ENCODE data around the gene KCNN3. TPM values are rescaled to one million over a fixed set of nuclear protein-coding genes. Genes with fewer than 3 reads are reported as not detected.

The KCNN3 gene
- total and polyA plus RNA-seq, 5 donors, result 1.2 to 3.8 (median 3.3) TPM

DNA sequence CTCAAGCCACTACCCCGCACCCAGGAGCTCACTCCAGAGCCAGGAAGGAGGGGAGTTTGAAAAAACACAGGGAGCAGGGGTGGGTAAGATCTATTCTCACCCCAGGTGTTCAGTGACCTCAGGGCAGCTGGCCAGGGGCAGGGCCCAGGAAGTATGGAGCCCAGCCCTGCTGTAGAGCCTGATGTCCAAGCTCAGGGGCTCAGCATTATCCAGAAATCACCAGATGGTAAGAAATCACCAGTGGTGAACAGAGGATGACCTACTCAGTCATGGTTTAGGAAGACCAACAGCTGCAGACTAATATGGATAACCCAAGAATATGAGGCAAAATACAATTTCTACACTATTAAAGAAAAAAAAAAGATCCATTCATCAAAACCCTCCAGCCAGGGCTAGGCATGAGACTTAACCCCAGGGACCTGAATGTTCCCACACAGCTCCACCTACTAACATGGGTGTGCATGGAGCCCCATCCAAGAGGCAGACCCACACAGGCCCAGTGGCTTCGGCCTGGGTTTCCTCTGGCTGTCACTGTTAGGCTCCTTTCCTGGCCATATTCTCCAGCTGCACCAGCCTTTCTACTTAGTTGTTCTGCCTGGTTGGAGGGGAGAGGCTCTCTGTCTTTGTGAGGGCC, 67.6 kb downstream of the KCNN3 start:
- no peaks in the 10 kb centered on the region for H3K9me3 ChIP-seq (ENCODE audit: control insufficient read depth, low read length)
- ATAC-seq, result no peak
- peaks cover 6% of the 10 kb centered on the region for H3K4me1 ChIP-seq (ENCODE audit: control insufficient read depth, insufficient read depth, low read length)
- DNase-seq, result no peak
- no peak overlapping the region for H3K4me3 ChIP-seq (ENCODE audit: low read length)
- H3K27ac ChIP-seq (ENCODE audit: low read length), result no peak overlapping the region
- intact Hi-C loops (cut with DNase I), result no loop called here
- 83% methylated on average over 2 of the region's 2 CpGs for WGBS
- no peaks in the 10 kb centered on the region for H3K27me3 ChIP-seq (ENCODE audit: control insufficient read depth, insufficient read depth)

DNA sequence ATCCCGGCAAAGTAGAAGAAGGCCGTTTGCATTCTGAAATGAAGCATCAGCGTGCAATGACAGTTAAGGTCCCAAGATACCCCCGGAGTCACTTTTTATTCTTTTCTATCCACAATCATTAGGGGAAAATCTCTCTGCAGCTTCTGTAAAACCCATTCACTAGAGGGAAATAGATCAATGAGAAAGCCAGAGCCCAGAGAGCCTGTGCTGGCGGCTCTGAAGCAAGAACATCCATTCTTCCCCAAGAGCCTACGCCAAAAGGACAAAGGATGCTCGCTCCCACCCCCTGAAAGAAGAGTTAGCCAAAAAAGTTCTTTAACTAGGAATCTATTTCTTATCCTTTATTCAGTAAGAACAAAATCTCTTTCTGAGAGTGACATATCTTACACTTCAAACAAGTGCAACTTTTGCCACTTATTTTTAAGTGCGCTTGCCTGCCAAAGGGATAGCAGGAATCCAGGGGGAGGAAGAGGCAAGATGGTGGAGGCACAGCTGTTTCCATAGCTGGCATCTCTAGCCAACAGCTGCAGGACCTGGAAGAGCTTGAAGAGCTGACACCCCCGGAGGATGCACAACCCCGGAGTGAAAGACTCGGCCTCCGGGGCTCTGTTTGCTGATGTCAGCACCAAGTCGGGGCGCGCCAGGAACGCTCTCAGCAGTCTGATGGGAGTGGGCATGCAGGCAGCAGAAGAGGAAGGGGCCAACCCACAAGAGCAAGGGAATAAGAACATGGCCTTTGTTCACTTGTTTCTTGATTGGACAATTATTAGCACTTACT, 68.7 kb downstream of the KCNN3 start:
- Histone ChIP-seq H3K9me3 (ENCODE audit: control insufficient read depth, low read length) (no peaks in the 10 kb centered on the region), H3K27me3 (ENCODE audit: control insufficient read depth, insufficient read depth) (no peaks in the 10 kb centered on the region), H3K27ac (ENCODE audit: low read length) (no peak overlapping the region), H3K4me3 (ENCODE audit: low read length) (no peak overlapping the region), H3K4me1 (ENCODE audit: control insufficient read depth, insufficient read depth, low read length) (no peaks in the 10 kb centered on the region)
- ATAC-seq (no peak), DNase-seq (no peak)
- intact Hi-C loops (cut with DNase I), result no loop called here
- 77% methylated on average over 16 of the region's 16 CpGs for WGBS

DNA sequence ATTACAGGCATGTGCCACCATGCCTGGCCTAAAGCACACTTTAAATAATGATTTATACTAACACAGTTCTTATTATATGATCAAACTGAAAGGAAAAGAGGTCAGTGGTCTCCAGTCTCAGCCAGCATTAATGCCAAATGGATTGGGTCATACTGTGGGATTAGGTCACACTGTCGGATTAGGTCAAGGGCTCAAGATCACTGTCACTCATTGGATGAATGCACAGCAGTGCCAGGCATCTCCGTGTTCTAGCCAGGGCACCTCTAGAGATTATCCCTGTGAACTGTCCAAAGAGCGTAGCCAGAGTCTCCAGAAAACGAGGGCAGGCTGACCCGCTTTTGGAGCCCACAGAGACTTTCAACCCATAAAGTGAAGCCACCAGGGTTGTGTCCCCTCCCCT, 70.9 kb downstream of the KCNN3 start:
- Histone ChIP-seq H3K27me3 (ENCODE audit: control insufficient read depth, insufficient read depth) (no peaks in the 10 kb centered on the region), H3K27ac (ENCODE audit: low read length) (no peak overlapping the region), H3K4me1 (ENCODE audit: control insufficient read depth, insufficient read depth, low read length) (no peaks in the 10 kb centered on the region), H3K9me3 (ENCODE audit: control insufficient read depth, low read length) (no peaks in the 10 kb centered on the region), H3K4me3 (ENCODE audit: low read length) (no peak overlapping the region)
- intact Hi-C loops (cut with DNase I), result no loop called here
- ATAC-seq (no peak), DNase-seq (no peak)
- WGBS, result 89% methylated on average over 5 of the region's 5 CpGs

DNA sequence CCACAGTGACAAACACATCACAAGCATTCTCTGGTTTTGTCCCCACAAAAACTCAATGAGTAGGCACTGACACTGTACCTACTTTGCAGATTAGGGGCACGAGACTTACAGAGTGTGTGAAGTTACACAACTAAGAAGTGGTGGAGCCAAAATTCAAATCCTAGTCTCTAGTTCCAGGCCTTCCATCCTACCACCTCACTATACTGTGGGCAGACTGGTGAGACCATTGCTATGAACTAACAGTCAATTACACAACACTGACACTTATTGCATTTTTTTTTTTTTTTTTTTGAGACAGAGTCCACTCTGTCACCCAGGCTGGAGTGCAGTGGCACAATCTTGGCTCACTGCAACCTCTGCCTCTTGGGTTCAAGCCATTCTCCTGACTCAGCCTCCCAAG, 71.4 kb downstream of the KCNN3 start:
- intact Hi-C loops (cut with DNase I), result no loop called here
- 88% methylated on average over 1 of the region's 1 CpG for WGBS
- Histone ChIP-seq H3K27ac (ENCODE audit: low read length) (no peak overlapping the region), H3K4me3 (ENCODE audit: low read length) (no peak overlapping the region), H3K9me3 (ENCODE audit: control insufficient read depth, low read length) (no peaks in the 10 kb centered on the region), H3K4me1 (ENCODE audit: control insufficient read depth, insufficient read depth, low read length) (no peaks in the 10 kb centered on the region), H3K27me3 (ENCODE audit: control insufficient read depth, insufficient read depth) (no peaks in the 10 kb centered on the region)
- no peak for DNase-seq
- ATAC-seq, result no peak

DNA sequence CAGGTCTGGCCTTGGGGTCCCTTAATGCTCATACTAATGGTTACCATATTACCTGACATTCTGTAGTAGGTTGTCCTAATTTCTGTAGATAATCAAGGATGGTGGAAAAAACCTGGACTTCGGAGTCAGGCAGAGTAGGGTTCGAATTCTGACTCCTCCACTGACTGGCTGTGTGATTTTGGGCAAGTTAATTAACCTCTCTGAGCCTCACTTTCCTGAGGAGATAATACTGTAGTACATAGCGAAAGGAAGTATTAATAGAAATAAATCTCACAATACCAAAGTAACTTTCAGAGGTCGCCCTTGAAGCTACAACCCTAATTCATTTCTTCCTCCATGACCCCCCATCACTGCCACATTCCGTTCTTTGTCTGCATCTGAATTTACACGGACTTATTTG, 72.9 kb downstream of the KCNN3 start:
- Histone ChIP-seq H3K9me3 (ENCODE audit: control insufficient read depth, low read length) (no peaks in the 10 kb centered on the region), H3K27ac (ENCODE audit: low read length) (no peak overlapping the region), H3K4me1 (ENCODE audit: control insufficient read depth, insufficient read depth, low read length) (no peaks in the 10 kb centered on the region), H3K27me3 (ENCODE audit: control insufficient read depth, insufficient read depth) (no peaks in the 10 kb centered on the region), H3K4me3 (ENCODE audit: low read length) (no peak overlapping the region)
- ATAC-seq (no peak), DNase-seq (no peak)
- 94% methylated on average over 6 of the region's 6 CpGs for WGBS
- intact Hi-C loops (cut with DNase I), result no loop called here

DNA sequence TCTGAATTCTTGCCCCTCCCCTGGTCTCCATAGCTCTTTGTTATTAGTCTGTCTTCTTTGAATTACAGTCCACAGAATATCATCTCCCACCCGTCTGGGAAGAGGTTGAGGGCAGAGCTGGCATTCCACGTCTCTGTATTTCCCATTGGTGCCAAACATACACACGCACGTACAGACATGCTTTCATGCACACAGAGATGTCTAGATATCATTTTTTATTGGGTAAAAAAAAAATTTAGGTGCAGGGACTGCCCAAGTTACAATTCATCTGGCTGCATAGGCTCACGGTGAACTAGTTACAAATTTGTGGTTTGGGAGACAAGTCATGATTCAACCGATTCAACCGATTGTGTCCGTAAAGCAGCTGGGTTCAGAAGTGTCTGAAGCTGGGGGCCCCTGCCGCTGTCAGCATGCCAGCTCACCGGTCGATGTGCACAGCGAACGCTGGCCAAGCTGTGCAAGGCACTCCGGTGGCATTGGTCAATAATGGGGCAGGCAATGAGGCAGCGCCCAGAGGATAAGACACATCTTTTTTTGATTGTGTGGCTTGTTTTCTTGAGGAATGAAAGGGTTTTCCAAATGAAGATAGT, 73.7 kb downstream of the KCNN3 start:
- intact Hi-C loops (cut with DNase I), result no loop called here
- Histone ChIP-seq H3K9me3 (ENCODE audit: control insufficient read depth, low read length) (no peaks in the 10 kb centered on the region), H3K27ac (ENCODE audit: low read length) (no peak overlapping the region), H3K4me1 (ENCODE audit: control insufficient read depth, insufficient read depth, low read length) (no peaks in the 10 kb centered on the region), H3K4me3 (ENCODE audit: low read length) (no peak overlapping the region), H3K27me3 (ENCODE audit: control insufficient read depth, insufficient read depth) (no peaks in the 10 kb centered on the region)
- no peak for DNase-seq
- WGBS, result 81% methylated on average over 15 of the region's 15 CpGs
- ATAC-seq, result no peak

DNA sequence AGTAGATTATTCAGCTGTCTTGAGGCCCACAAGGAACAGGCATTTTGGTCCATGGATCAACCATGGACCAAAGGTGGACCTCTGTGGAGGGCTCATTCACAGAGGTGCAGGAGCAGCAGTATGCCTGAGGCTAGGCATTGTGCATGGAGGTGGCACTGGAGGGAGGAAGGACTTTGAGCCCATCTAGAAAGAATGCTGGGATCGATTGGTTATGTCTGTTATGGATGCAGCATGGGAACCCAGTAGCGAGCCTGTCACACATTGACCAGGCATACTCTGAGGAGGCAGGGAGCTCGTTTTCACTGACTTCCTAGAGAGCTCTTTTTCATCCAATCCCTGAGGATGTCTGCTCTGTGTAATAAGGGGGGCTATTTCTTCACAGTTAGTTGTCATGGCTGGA, 75.5 kb downstream of the KCNN3 start:
- Histone ChIP-seq H3K4me1 (ENCODE audit: control insufficient read depth, insufficient read depth, low read length) (no peaks in the 10 kb centered on the region), H3K4me3 (ENCODE audit: low read length) (no peak overlapping the region), H3K9me3 (ENCODE audit: control insufficient read depth, low read length) (no peaks in the 10 kb centered on the region), H3K27ac (ENCODE audit: low read length) (no peak overlapping the region), H3K27me3 (ENCODE audit: control insufficient read depth, insufficient read depth) (no peaks in the 10 kb centered on the region)
- 85% methylated on average over 3 of the region's 3 CpGs for WGBS
- ATAC-seq (no peak), DNase-seq (no peak)
- intact Hi-C loops (cut with DNase I), result no loop called here

DNA sequence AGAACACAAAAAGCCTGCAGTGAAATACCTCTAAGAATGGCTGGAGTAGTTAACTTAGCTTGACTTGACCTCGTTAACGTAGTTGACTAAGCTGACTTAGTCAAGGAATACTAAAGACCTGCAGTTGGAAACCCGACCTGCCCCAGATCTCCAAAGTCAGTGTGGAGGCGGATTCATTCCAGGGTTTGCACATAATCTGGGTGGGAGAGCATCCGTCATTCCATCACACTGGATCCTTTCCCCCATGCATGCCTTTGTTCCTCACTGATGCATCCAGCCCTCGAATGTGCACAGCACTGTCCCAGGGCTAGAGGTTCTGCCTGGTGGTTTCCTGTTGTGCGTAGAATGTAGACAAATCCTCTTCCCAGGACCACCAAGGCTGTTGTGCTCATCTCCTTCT, 76.4 kb downstream of the KCNN3 start:
- Histone ChIP-seq H3K4me3 (ENCODE audit: low read length) (no peak overlapping the region), H3K9me3 (ENCODE audit: control insufficient read depth, low read length) (no peaks in the 10 kb centered on the region), H3K27ac (ENCODE audit: low read length) (no peak overlapping the region), H3K27me3 (ENCODE audit: control insufficient read depth, insufficient read depth) (no peaks in the 10 kb centered on the region), H3K4me1 (ENCODE audit: control insufficient read depth, insufficient read depth, low read length) (no peaks in the 10 kb centered on the region)
- 83% methylated on average over 7 of the region's 7 CpGs for WGBS
- DNase-seq (no peak), ATAC-seq (no peak)
- intact Hi-C loops (cut with DNase I), result no loop called here

DNA sequence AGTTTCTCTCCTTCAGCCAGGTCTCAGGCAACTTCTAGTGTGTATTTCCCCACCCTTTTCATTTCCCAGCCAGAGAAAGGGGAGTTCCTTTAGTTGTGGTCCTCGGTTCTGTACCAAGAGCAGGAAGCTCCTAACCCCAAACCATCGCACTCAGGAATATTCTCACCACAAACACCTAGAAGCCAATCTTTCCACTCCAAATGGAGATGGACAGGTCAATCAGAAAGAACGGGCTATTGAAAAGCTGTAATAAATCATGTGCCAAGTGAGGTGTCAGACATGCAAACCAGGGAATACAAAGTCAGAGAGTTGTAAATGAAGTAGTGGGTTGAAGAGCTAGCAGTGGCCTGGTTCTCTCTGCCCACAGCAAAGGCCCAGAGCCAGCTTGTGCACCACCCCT, 77.2 kb downstream of the KCNN3 start:
- intact Hi-C loops (cut with DNase I), result no loop called here
- H3K9me3 ChIP-seq (ENCODE audit: control insufficient read depth, low read length), result no peaks in the 10 kb centered on the region
- H3K4me3 ChIP-seq (ENCODE audit: low read length), result no peak overlapping the region
- no peaks in the 10 kb centered on the region for H3K4me1 ChIP-seq (ENCODE audit: control insufficient read depth, insufficient read depth, low read length)
- DNase-seq (no peak), ATAC-seq (no peak)
- 67% methylated on average over 3 of the region's 3 CpGs for WGBS
- no peaks in the 10 kb centered on the region for H3K27me3 ChIP-seq (ENCODE audit: control insufficient read depth, insufficient read depth)
- no peak overlapping the region for H3K27ac ChIP-seq (ENCODE audit: low read length)

DNA sequence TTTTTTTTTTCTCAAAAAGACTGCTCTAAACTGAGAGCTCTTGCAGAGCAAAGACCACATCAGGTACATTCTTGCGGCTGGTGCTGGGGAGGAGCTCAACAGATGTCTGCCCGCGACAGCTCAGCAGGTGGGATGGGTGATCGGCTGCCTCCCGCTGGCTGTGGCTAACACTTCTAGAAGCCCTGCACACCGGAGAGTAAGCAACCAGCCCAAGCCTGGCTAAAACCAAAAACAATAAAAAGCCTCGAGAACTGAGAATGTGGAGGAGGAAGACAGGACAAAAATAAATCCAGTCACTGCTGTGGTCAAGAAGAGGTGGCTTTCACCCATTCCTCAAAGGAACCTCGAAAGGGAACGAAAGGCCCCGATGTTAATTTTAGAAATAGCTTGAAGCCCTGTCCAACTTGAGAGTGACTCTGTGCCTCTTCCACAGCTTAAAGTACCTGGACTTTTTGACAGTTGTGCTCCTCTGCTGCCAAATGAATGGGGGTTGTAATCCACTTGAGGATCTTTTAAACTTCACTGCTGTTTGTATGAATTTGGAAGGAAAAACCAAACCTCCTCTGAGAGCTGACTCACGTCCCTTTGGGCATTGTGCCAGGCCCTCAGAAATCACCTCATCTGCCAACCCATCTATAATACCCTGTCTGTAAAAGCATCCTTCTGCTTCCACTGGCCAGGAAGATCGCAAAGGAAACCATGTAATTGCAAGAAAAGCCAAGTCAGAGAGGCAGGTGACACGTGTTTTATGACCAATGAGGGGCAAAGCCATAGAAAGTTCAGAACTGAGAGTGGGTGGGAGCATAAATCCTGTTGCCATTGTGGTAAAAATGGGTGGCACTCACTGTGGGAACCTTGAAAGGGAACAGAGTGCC, 78.6 kb downstream of the KCNN3 start:
- 34% methylated on average over 13 of the region's 13 CpGs for WGBS
- Histone ChIP-seq H3K4me3 (ENCODE audit: low read length) (no peak overlapping the region), H3K4me1 (ENCODE audit: control insufficient read depth, insufficient read depth, low read length) (no peaks in the 10 kb centered on the region), H3K27ac (ENCODE audit: low read length) (no peak overlapping the region), H3K9me3 (ENCODE audit: control insufficient read depth, low read length) (no peaks in the 10 kb centered on the region), H3K27me3 (ENCODE audit: control insufficient read depth, insufficient read depth) (no peaks in the 10 kb centered on the region)
- intact Hi-C loops (cut with DNase I), result no loop called here
- DNase-seq (peak in 2 of 3 donors; percentile 54 to 67), ATAC-seq (peak in 1 of 2 donors; percentile 58)

DNA sequence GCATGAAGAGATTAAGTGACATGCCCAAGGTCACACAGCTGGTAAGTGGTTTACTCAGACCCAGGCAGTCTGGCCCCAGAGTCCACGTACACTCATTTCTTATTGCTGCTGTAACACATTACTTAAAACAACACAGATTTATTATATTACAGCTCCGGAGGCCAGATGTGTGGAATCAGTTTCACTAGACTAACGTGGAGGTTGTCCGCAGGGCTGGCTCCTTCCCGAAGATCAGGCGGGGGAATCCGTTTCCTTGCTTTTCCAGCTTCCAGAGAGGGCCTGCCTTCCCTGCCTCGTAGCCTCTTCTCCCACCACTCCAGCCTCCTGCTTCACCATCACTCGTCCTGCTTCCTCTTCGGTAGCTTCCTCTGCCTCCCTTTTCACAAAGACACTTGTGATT, 81.2 kb downstream of the KCNN3 start:
- Histone ChIP-seq H3K27ac (ENCODE audit: low read length) (no peak overlapping the region), H3K27me3 (ENCODE audit: control insufficient read depth, insufficient read depth) (no peaks in the 10 kb centered on the region), H3K9me3 (ENCODE audit: control insufficient read depth, low read length) (no peaks in the 10 kb centered on the region), H3K4me1 (ENCODE audit: control insufficient read depth, insufficient read depth, low read length) (no peaks in the 10 kb centered on the region), H3K4me3 (ENCODE audit: low read length) (no peak overlapping the region)
- intact Hi-C loops (cut with DNase I), result no loop called here
- ATAC-seq (no peak), DNase-seq (no peak)
- WGBS, result 85% methylated on average over 10 of the region's 10 CpGs

Measured in right cardiac atrium (tissue), 5 donors.